ENCODE data around the gene PTGER2.

DNA sequence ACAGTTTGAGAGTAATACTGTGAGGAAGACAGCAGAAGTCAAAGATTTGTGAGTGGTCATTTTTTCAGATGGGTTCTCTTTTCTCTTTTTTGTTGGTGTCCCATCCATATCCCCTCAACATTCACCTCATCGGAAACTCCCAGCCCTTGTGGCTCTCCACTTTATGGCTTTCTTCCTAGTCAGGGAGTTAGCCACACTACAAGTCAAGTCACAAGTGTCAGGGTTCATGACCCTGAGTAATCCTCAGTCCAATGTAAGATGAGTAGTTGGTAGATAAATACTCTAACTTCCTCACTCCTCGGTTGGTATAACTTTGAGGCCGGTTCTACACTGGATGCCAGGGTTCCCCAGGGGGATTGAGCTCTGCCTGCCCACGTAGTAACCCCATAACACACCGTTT is 41.4 kb downstream of the PTGER2 start:
- TF ChIP-seq EP300 (IDR thresholded peaks at IDR 0.05; ENCODE audit: low read depth): no peak
- TF ChIP-seq, protein P1, sequence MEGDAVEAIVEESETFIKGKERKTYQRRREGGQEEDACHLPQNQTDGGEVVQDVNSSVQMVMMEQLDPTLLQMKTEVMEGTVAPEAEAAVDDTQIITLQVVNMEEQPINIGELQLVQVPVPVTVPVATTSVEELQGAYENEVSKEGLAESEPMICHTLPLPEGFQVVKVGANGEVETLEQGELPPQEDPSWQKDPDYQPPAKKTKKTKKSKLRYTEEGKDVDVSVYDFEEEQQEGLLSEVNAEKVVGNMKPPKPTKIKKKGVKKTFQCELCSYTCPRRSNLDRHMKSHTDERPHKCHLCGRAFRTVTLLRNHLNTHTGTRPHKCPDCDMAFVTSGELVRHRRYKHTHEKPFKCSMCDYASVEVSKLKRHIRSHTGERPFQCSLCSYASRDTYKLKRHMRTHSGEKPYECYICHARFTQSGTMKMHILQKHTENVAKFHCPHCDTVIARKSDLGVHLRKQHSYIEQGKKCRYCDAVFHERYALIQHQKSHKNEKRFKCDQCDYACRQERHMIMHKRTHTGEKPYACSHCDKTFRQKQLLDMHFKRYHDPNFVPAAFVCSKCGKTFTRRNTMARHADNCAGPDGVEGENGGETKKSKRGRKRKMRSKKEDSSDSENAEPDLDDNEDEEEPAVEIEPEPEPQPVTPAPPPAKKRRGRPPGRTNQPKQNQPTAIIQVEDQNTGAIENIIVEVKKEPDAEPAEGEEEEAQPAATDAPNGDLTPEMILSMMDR (IDR thresholded peaks at IDR 0.05): no peak
